ENCODE measurements around the gene R3HDM1. TPM values are rescaled to one million over a fixed set of nuclear protein-coding genes. Genes with fewer than 3 reads are reported as not detected.
"Not testable (repeated sequence)": the region's sequence is repeated elsewhere in the genome, so short reads cannot be mapped to it uniquely, and the experiment has no call there.

The R3HDM1 gene
- 44.5 and 53.6 TPM in 2 replicates for total RNA-seq

DNA sequence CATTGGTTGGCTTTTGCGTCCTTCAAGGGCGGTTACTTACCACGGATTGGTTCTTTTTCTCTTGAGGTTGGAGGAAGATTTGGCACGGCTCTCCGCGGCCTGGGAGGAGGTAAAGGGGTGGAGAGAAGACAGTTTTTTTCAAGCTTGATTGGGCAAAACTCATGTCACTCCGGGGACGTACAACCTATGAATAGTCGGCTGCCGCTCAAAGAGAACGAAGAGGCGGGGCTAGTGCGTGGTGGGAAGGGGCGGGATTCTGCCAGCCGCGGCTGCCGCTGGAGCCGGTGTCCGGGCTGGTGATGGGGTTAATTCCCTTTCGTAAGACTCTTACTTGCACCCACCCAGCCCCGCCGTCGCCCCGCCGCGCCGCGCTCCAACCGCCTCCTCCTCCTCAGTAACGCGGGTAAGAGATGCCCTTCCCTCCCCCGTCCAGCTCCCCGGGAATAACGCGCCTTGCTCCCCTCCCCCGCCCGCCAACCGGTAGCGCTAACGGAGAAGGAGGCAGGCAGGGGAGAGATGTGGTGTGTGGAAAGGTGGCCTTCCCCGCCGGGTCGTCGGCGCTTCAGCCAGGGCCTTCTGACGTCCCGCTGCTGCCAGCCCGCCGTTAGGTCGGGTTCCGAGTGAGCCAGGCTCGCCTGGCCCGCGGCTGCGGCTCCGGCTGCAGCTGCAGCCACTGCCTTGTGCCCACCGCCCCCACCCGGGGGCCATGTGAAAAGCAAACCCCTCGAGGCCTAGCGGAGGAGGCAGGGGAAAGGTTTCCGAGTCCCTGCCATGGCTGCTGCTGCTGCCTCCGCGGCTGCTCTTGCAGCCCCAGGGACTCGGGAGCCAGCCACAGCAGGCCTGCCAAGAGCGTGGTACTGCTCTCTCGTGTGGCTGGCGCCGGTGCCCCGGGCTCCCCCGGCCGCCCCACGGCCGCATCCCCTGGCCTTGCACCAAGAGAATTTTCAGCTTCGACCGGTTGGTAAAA, at the start of gene R3HDM1:
Gene R3HDM1 (plus strand): TSS at position 254 of the 967 bp plus-strand sequence. CDS start 73,362 bp downstream, outside the sequence.
- intact Hi-C loops (cut with micrococcal nuclease) = loop anchor here (1.0 to 5.0 kb wide), 6 partner anchors 59 to 1414 kb away; partner anchors contain the start of gene UBXN4

DNA sequence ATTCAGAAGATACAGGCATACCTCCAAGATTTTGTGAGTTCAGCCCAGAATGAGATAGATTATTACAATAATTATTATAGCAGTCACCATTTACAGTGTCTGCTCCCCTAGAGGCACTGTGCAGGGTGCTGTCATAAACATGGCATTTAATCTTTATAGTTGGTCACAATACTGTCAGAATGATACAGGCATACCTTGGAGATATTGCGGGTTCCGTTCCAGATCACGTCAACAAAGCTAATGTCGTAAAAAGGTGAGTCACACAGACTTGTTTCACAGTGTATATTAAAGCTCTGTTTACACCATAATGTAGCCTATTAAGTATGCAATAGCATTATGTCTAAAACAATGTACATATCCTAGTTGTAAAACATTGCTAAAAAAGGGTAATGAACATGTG, 45.8 kb upstream of the R3HDM1 start:
- intact Hi-C loops (cut with micrococcal nuclease) = no loop called here

DNA sequence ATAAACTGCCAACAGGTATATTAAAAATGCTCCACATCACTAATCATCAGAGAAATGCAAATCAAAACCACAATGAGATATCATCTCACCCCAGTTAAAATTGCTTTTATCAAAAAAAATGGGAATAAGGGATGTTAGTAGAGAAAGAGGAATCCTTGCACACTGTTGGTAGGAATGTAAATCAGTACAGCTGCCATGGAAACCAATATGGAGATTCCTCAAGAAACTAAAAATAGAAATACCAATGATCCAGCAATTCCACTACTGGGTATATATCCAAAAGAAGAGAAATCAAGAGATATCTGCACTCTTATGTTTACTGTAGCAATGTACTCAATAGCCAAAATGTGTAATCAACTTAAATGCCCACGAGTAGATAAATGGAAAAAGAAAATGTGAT, 40.9 kb upstream of the R3HDM1 start:
- intact Hi-C loops (cut with micrococcal nuclease) = no loop called here

DNA sequence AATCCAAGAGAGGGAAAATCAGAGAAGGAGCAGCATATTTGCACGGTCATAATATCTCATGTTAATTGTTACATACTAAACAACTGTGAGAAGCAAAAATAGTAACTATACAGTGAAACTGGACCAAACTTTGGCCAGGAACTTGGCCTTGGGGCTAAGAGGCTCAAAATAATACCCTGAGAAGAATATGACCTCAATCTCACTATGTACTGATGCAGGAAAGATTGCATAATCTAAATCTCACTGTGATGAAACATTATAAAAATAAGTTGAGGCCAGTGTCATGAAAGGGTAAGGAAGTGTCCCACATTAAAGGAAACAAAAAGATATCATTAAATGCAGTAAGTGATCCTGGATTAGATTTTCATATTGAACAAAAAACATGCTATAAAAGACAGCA, 36.8 kb upstream of the R3HDM1 start:
- intact Hi-C loops (cut with micrococcal nuclease) = no loop called here

DNA sequence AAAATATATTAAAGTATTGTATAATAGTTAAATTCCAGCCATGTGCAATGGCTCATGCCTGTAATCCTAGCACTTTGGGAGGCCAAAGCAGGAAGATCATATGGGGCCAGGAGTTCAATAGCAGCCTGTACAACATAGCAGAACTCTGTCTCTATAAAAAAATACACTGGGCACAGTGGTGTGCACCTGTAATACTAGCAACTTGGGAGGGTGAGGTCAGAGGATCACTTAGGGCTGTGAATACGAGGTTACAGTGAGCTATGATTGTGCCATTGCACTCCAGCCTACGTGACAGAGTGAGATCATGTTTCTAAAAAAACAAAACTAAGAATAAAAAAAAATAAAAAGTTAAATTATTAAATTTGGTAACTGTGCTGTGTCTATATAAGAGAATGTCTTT, 36.4 kb upstream of the R3HDM1 start:
- intact Hi-C loops (cut with micrococcal nuclease) = no loop called here

GRCh38 chr2:135498588-135498987, 32.7 kb upstream of the R3HDM1 start:
- intact Hi-C loops (cut with micrococcal nuclease) = not testable (repeated sequence)

DNA sequence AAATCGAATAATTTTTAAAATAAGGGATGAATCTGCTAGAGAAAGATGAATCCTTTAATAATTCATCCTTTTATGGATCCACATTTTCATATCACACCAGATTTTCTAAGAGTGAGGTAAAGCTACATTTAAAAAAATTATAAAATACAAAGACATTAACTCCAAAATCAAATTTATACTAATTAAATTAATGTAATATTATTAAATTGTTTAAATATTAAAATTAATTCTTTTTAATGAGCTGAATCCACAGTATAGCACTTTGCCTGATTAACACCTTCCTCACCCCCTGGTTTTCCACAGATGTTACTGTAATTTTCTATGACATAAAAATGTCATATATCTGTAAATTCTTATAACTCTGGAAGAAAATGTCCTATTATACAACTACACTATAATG, 26.5 kb upstream of the R3HDM1 start:
- intact Hi-C loops (cut with micrococcal nuclease) = no loop called here

- intact Hi-C loops (cut with micrococcal nuclease) = no loop called here
These were observed 20.7 kb upstream of the R3HDM1 start for GRCh38 chr2:135510577-135510976.

DNA sequence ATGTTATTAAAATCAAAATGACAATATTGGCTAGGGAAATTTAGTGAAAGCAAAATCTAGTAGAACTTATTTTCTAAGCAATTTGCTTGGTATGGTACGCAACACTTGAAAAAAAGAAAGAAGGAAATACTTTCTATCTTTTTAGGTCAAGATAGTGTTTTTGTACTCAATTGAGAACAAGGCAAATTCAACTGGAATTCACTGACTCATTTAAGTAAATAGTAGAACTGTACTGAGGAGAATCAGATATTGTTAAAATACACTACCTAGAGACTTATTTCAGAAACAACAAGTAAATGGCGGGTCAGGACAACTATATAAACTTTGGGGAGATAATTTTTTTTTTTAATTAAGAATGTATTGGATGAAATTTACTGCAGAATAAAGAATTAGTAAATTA, 19.2 kb upstream of the R3HDM1 start:
- intact Hi-C loops (cut with micrococcal nuclease) = no loop called here

DNA sequence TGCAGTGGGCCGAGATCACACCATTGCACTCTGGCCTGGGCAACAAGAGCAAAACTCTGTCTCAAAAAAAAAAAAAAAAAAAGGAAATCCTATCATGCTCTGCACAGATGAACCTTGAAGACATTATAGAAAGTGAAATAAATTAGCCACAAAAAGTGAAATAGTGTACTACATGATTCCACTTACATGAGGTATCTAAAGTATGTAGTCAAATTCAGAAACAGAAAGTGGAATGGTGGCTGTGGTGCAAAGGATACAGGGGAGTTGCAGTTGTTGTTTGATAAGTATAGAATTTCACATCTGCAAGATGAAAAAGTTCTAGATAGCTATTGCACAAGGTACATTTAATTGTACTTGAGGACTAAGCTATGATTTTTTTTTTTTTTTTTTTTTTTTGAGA, 5.5 kb upstream of the R3HDM1 start:
- intact Hi-C loops (cut with micrococcal nuclease) = no loop called here

DNA sequence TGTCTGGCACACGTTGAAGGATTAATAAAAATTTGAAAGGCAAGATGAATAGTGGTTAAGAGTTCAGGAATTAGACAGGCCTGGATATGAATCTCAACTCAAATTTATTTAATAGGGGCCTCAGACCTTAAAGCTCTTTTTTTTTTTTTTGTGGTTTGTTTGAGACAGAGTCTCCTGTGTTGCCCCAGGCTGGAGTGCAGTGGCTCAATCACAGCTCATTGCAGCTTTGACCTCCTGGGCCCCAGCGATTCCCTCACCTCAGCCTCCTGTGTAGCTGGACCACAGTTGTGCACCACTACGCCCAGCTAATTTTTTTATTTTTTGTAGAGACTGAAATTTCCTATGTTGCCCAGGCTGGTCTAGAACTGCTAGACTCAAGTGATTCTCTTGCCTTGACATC, 3.3 kb upstream of the R3HDM1 start:
- intact Hi-C loops (cut with micrococcal nuclease) = no loop called here

GRCh38 chr2:135530313-135531230, 712 bp upstream of the R3HDM1 start, which contains the start of gene ZRANB3:
Gene ZRANB3, minus strand, starts transcription at chr2:135531218.
- intact Hi-C loops (cut with micrococcal nuclease) = loop anchor here (1.0 to 5.0 kb wide), 9 partner anchors 58 to 1413 kb away; partner anchors contain the start of genes CCNT2, MCM6, RAB3GAP1 and UBXN4

GRCh38 chr2:135532581-135532980, 1.3 kb downstream of the R3HDM1 start:
- intact Hi-C loops (cut with micrococcal nuclease) = loop anchor here (5.0 kb wide), 3 partner anchors 60 to 1415 kb away; no protein-coding TSS in a partner anchor

- intact Hi-C loops (cut with micrococcal nuclease) = loop anchor here (5.0 kb wide), 3 partner anchors 61 to 1416 kb away; no protein-coding TSS in a partner anchor
These were observed 2.3 kb downstream of the R3HDM1 start for GRCh38 chr2:135533545-135533944.

DNA sequence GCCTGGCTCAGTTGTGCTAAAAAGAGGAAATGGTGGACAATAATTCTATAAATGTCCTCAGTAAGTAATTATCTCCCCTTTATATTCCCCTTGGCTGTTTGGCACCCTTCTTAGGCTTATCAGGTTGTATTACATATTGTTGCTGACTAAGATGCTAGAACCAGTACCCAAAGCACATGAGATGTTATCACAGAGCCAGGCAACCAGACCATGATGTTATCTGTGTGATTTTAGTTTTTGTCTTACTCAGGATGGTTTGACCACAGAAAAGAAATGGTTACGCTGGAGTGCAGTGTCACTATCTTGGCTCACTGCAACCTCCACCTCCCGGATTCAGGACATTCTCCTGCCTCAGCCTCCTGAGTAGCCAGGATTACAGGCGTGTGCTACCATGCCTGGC, 15.2 kb downstream of the R3HDM1 start:
- intact Hi-C loops (cut with micrococcal nuclease) = no loop called here

GRCh38 chr2:135547311-135547710, 16.0 kb downstream of the R3HDM1 start:
- intact Hi-C loops (cut with micrococcal nuclease) = no loop called here

GRCh38 chr2:135551356-135551755, 20.1 kb downstream of the R3HDM1 start:
- intact Hi-C loops (cut with micrococcal nuclease) = no loop called here

DNA sequence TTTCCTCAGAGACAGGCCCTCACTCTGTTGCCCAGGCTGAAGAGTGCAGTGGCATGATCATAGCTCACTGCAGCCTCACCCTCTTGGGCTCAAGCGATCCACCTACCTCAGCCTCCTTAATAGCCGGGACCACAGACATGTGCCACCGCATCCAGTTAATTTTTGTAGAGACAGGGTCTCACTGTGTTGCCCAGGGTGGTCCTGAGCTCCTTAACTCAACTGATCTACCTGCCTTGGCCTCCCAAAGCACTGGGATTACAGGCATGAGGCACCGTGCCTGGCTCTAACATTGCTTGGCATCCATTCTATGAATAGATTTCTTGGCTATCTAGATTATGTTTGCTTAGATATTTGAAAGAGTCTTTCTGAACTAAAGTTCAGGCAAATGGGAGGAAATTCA, 21.6 kb downstream of the R3HDM1 start:
- intact Hi-C loops (cut with micrococcal nuclease) = no loop called here

GRCh38 chr2:135555311-135555710, 24.0 kb downstream of the R3HDM1 start:
- intact Hi-C loops (cut with micrococcal nuclease) = no loop called here

- intact Hi-C loops (cut with micrococcal nuclease) = no loop called here
These were observed 26.2 kb downstream of the R3HDM1 start for GRCh38 chr2:135557530-135557929.

DNA sequence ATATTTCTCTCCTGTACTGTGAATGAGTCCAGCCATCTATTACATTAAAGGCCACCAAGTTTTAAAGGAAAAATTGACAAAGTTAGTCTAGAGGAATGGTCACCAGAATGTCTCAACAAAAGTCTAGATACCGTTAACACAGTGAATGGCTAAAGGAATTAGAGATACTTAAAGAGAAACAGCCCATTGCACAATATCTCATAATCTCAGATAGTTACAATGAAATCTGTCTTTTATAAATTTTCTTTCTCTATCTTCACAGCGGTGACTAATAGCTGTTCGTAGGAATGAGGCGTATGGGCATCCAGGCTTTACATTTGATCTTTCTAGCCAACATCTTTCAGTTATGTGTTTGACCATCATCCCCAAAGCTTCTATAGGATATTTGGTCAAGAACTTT, 30.6 kb downstream of the R3HDM1 start:
- intact Hi-C loops (cut with micrococcal nuclease) = no loop called here

DNA sequence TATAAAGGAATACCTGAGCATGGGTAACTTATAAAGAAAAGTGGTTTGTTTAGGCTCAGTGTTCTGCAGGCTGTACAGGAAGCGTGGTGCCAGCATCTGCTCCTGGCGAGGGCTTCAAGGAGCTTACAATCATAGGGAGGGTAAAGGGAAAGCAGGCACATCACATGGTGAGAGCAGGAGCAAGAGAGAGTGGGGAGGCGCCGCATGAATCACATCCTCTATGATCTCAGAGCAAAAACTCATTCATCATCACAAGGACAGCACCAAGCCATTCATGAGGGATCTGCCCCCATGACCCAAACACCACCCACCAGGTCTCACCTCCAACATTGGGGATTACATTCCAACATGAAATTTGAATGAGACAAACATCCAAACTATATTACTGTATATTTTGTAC, 32.5 kb downstream of the R3HDM1 start:
- intact Hi-C loops (cut with micrococcal nuclease) = no loop called here
